Astrocyte (in vitro differentiated cells and primary cell): ENCODE data around the gene USP21. TPM values are rescaled to one million over a fixed set of nuclear protein-coding genes. Genes with fewer than 3 reads are reported as not detected.
A peak's percentile ranks its signal among the peaks of the same experiment; 100 is the strongest.

Experiments
- DNase-seq: peaks from one replicate; pipeline ENCODE4 v3.0.0-alpha.2; 2010; ENCODE audit warnings: low read depth
- FAIRE-seq: peaks from 2 replicates; lab custom pipeline; 2011; peaks lifted over from hg19 to GRCh38; lab: Jason Lieb, UNC
- H2AFZ ChIP-seq: 2 replicates; pipeline ENCODE4 v1.6.0; 2012; ENCODE audit warnings: low read depth, low read length, inconsistent platforms
- H3K27ac ChIP-seq: 2 replicates; pipeline ENCODE4 v1.5.1; 2011; ENCODE audit warnings: low read depth, low read length, inconsistent platforms
- H3K27me3 ChIP-seq: 2 replicates; pipeline ENCODE4 v1.6.0; 2011; ENCODE audit warnings: low read length, inconsistent platforms; ENCODE audit not compliant: insufficient read depth
- H3K36me3 ChIP-seq: 2 replicates; pipeline ENCODE4 v1.5.1; 2011; ENCODE audit warnings: low read length, inconsistent platforms; ENCODE audit not compliant: insufficient read depth
- H3K4me1 ChIP-seq: 2 replicates; pipeline ENCODE4 v1.5.1; 2011; ENCODE audit warnings: low read length, inconsistent platforms; ENCODE audit not compliant: insufficient read depth
- H3K4me2 ChIP-seq: 2 replicates; pipeline ENCODE4 v1.6.0; 2012; ENCODE audit warnings: low read length, inconsistent platforms
- H3K4me3 ChIP-seq: 2 replicates; pipeline ENCODE4 v1.5.1; 2011; ENCODE audit warnings: low read depth, mild to moderate bottlenecking, low read length, inconsistent platforms; ENCODE audit not compliant: insufficient read depth
- H3K79me2 ChIP-seq: 2 replicates; pipeline ENCODE4 v1.6.0; 2012; ENCODE audit warnings: mild to moderate bottlenecking, low read length, inconsistent platforms; ENCODE audit not compliant: insufficient read depth
- H3K9ac ChIP-seq: 2 replicates; pipeline ENCODE4 v1.6.0; 2012; ENCODE audit warnings: mild to moderate bottlenecking, low read length, inconsistent platforms
- H3K9me3 ChIP-seq: 2 replicates; pipeline ENCODE4 v1.5.1; 2012; ENCODE audit warnings: low read depth, mild to moderate bottlenecking, low read length, inconsistent platforms; ENCODE audit not compliant: insufficient read depth
- H4K20me1 ChIP-seq: 2 replicates; pipeline ENCODE4 v1.6.0; 2012; ENCODE audit warnings: low read length, inconsistent platforms; ENCODE audit not compliant: insufficient read depth
- H3K27ac Mint-ChIP-seq: one replicate; pipeline ENCODE4 v1.8.0; 2021; ENCODE audit warnings: mild to moderate bottlenecking, mixed read lengths; ENCODE audit not compliant: unreplicated experiment
- H3K27me3 Mint-ChIP-seq: one replicate; pipeline ENCODE4 v1.8.0; 2021; ENCODE audit warnings: low read depth, mixed read lengths; ENCODE audit not compliant: unreplicated experiment
- H3K36me3 Mint-ChIP-seq: one replicate; pipeline ENCODE4 v1.8.0; 2021; ENCODE audit warnings: low read depth, mixed read lengths; ENCODE audit not compliant: unreplicated experiment
- H3K4me1 Mint-ChIP-seq: one replicate; pipeline ENCODE4 v1.8.0; 2021; ENCODE audit warnings: low read depth, mixed read lengths; ENCODE audit not compliant: unreplicated experiment
- H3K4me3 Mint-ChIP-seq: one replicate; pipeline ENCODE4 v1.8.0; 2021; ENCODE audit warnings: mild to moderate bottlenecking, moderate library complexity, mixed read lengths; ENCODE audit not compliant: unreplicated experiment
- H3K9me3 Mint-ChIP-seq: one replicate; pipeline ENCODE4 v1.8.0; 2021; ENCODE audit warnings: mild to moderate bottlenecking, mixed read lengths; ENCODE audit not compliant: unreplicated experiment
- EZH2 ChIP-seq: IDR thresholded peaks from 2 replicates; pipeline ENCODE4 v1.6.1; 2012; ENCODE audit warnings: mild to moderate bottlenecking, low read length, inconsistent platforms; ENCODE audit not compliant: insufficient read depth
- total RNA-seq: library from RNA; stranded (reverse); gene quantifications from 2 replicates; pipeline ENCODE4 v1.2.1, GENCODE V29; 2021
- TF ChIP-seq, protein P1 (sequence below): IDR thresholded peaks from 2 replicates; pipeline ENCODE4 v1.5.1; 2011; ENCODE audit warnings: low read depth, mild to moderate bottlenecking, inconsistent platforms, low read length, moderate library complexity; ENCODE audit not compliant: insufficient read depth

The USP21 gene
- total RNA-seq, 1 donor from 2014 or later = 14.4 TPM

DNA sequence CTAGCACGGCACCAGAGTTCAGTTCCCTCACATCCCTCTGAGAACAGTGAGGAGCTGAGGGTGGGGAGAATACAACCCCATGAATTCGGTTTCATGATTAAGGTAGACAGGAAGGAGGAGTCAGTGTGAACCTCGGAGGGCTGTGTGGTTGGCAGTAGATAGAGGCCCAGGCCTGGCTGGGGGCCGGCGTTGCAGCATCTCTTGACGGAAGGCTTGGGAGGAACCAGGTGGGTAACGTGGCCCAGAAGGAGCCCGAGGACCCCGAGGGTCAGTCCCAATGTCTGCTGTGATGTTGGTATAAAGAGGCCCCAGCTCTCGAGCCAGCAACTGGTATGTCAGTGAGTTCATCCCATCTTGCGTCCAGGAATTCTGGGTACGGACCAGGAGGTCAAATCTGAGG is 12.4 kb downstream of the USP21 start:
- Histone ChIP-seq H3K9ac (no peak overlapping the region), H3K27ac (no peak overlapping the region), H3K79me2 (peaks cover 19% of the 10 kb centered on the region), H3K4me3 (no peak overlapping the region), H3K27me3 (no peaks in the 10 kb centered on the region), H3K4me2 (no peak overlapping the region), H4K20me1 (peaks cover 14% of the 10 kb centered on the region), H3K36me3 (peaks cover 21% of the 10 kb centered on the region), H3K4me1 (peaks cover 25% of the 10 kb centered on the region), H3K9me3 (no peaks in the 10 kb centered on the region), H2AFZ (no peak overlapping the region)
- Mint-ChIP-seq H3K27ac (no peak overlapping the region), H3K9me3 (no peaks in the 10 kb centered on the region), H3K36me3 (peaks cover 44% of the 10 kb centered on the region), H3K4me3 (no peak overlapping the region), H3K4me1 (peaks cover 24% of the 10 kb centered on the region), H3K27me3 (no peaks in the 10 kb centered on the region)
- DNase-seq (no peak), FAIRE-seq (no peak)
- TF ChIP-seq, protein P1, sequence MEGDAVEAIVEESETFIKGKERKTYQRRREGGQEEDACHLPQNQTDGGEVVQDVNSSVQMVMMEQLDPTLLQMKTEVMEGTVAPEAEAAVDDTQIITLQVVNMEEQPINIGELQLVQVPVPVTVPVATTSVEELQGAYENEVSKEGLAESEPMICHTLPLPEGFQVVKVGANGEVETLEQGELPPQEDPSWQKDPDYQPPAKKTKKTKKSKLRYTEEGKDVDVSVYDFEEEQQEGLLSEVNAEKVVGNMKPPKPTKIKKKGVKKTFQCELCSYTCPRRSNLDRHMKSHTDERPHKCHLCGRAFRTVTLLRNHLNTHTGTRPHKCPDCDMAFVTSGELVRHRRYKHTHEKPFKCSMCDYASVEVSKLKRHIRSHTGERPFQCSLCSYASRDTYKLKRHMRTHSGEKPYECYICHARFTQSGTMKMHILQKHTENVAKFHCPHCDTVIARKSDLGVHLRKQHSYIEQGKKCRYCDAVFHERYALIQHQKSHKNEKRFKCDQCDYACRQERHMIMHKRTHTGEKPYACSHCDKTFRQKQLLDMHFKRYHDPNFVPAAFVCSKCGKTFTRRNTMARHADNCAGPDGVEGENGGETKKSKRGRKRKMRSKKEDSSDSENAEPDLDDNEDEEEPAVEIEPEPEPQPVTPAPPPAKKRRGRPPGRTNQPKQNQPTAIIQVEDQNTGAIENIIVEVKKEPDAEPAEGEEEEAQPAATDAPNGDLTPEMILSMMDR = no peak

DNA sequence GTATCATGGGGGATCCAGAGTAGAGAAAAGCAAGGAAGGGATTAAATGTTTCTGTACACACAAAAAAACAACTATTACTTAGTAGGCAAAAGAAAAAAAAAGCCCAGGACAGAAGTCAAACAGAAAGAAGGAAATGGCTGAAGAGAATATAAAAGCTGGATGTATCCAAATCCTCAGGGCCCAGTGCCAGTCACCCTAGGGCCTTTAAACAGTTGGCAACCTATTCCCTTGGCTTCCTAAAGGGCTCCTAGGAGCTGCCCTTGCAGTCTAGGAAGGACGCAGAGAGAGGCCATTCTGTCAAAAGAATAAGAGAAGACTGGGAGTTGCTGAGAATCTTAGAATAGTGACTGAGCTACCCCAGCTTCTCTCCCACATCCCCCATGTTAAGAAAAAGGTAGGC is 13.0 kb downstream of the USP21 start:
- H3K36me3 ChIP-seq = peaks cover 21% of the 10 kb centered on the region
- H3K27me3 ChIP-seq = no peaks in the 10 kb centered on the region
- H3K27ac ChIP-seq = peak overlapping the region; percentile 73
- peaks cover 14% of the 10 kb centered on the region for H4K20me1 ChIP-seq
- peaks cover 19% of the 10 kb centered on the region for H3K79me2 ChIP-seq
- H3K9me3 ChIP-seq = no peaks in the 10 kb centered on the region
- peaks cover 45% of the 10 kb centered on the region for H3K36me3 Mint-ChIP-seq
- no peak overlapping the region for H2AFZ ChIP-seq
- no peak overlapping the region for H3K4me3 ChIP-seq
- H3K9me3 Mint-ChIP-seq = no peaks in the 10 kb centered on the region
- DNase-seq (no peak), FAIRE-seq (no peak)
- no peak overlapping the region for H3K4me2 ChIP-seq
- H3K4me3 Mint-ChIP-seq = peak overlapping the region; percentile 47
- no peak for TF ChIP-seq EZH2
- TF ChIP-seq, protein P1 = no peak
- H3K9ac ChIP-seq = peak overlapping the region; percentile 57
- H3K27me3 Mint-ChIP-seq = no peaks in the 10 kb centered on the region
- peaks cover 20% of the 10 kb centered on the region for H3K4me1 Mint-ChIP-seq
- H3K4me1 ChIP-seq = peaks cover 20% of the 10 kb centered on the region
- H3K27ac Mint-ChIP-seq = peak overlapping the region; percentile 84

DNA sequence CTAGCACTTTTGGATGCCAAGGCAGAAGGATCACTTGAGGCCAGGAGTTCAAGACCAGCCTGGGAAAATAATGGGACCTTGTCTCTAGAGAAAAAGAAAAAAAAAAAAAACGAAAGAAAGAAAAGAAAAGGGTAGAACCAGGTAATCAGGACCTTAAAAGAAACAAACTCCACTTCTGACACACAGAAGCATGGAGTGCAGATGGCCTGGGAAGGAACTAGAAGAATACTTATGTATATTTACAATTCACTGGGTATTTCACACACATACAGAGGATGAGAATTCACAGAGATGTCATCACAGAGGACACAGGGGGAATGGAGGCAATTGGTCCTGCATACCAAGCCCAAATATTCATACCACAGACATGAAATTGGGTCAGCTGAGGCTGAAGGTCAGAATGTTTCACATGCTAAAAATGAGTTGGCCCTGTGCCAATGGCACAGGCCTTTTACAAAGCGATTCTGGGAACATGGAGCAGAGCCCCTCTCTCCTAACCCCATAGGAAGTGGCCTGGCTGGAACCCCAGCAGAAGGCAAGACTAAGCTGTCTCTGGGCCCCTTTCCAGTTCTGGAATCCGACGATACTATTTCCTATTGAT is 13.6 kb downstream of the USP21 start:
- H3K4me2 ChIP-seq = peak overlapping the region; percentile 39
- no peaks in the 10 kb centered on the region for H3K9me3 Mint-ChIP-seq
- H3K27ac ChIP-seq = peak overlapping the region; percentile 73
- DNase-seq = peak; percentile 69
- H3K4me1 Mint-ChIP-seq = peaks cover 20% of the 10 kb centered on the region
- H3K27me3 ChIP-seq = no peaks in the 10 kb centered on the region
- no peak overlapping the region for H3K4me3 ChIP-seq
- peaks cover 19% of the 10 kb centered on the region for H3K79me2 ChIP-seq
- peaks cover 14% of the 10 kb centered on the region for H4K20me1 ChIP-seq
- peaks cover 21% of the 10 kb centered on the region for H3K36me3 ChIP-seq
- peak overlapping the region; percentile 84 for H3K27ac Mint-ChIP-seq
- peak overlapping the region; percentile 57 for H3K9ac ChIP-seq
- H3K27me3 Mint-ChIP-seq = no peaks in the 10 kb centered on the region
- peaks cover 23% of the 10 kb centered on the region for H3K4me1 ChIP-seq
- H3K36me3 Mint-ChIP-seq = peaks cover 45% of the 10 kb centered on the region
- H2AFZ ChIP-seq = no peak overlapping the region
- TF ChIP-seq EZH2 = no peak
- TF ChIP-seq, protein P1 = no peak
- peak overlapping the region; percentile 9 for H3K4me3 Mint-ChIP-seq
- H3K9me3 ChIP-seq = no peaks in the 10 kb centered on the region
- no peak for FAIRE-seq
